PFSK-1 (cell line): ENCODE results near the gene PSMC3IP.

Source experiments
- POLR2AphosphoS5 ChIP-seq: IDR thresholded peaks from 2 replicates; pipeline ENCODE4 v1.6.1; 2012; ENCODE audit warnings: low read depth, mild to moderate bottlenecking, control low read depth, low read length, moderate library complexity
- SIN3A ChIP-seq: IDR thresholded peaks from 2 replicates; pipeline ENCODE4 v1.6.1; 2012; ENCODE audit warnings: mild to moderate bottlenecking, low read length, moderate library complexity, borderline replicate concordance; ENCODE audit not compliant: insufficient read depth
- TAF1 ChIP-seq: IDR thresholded peaks from 2 replicates; pipeline ENCODE4 v1.6.1; 2012; ENCODE audit warnings: low read length, control low read depth, borderline replicate concordance; ENCODE audit not compliant: insufficient read depth
- TF ChIP-seq, protein P1 (sequence below), 2 experiments: IDR thresholded peaks; 2 replicates each; pipeline versions ENCODE4 v1.6.1 to v1.8.0; 2011 to 2012; ENCODE audit warnings: low read depth in 2 of 2, low read length in 2 of 2, control low read depth in 1 of 2, inconsistent platforms in 1 of 2, mild to moderate bottlenecking in 1 of 2, moderate library complexity in 1 of 2; ENCODE audit not compliant: insufficient read depth in 1 of 2

DNA sequence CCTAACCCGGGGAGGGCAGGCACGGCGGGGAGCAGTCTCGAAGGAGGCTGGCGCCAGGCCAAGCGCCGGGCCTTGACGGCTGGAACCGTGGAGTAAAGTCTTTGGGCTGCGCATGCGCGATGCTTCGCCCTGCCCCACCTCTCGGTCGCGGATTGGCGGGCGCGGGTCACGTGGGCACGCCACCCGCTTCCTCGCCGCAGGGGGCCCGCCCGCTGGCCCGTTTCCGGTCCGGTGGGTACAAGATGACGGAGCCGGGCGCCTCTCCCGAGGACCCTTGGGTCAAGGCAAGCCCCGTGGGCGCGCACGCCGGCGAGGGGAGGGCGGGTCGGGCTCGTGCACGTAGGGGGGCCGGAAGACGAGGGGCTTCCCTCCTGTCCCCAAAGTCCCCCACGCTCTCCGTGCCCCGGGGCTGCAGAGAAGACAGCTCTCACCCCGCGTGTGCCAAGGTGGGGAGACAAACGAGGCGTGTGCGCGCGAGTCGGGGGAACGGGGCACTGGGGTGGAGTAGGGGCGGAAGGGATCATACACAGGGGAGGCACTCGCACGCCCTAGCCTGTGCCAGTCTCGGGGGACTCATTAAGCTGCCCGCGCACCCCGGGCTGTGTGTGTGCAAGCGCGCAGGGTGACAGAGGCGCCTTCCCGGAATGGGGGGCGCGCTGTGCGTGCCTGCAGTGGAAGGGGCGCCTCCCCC lies 10.5 kb downstream of the PSMC3IP start, which contains the start of gene MLX:
- TF ChIP-seq TAF1 (peak; percentile 84; the same call in 1 of the 2 replicates), POLR2AphosphoS5 (peak; percentile 84), SIN3A (peak; percentile 74; the same call in 1 of the 2 replicates)
- TF ChIP-seq, protein P1, sequence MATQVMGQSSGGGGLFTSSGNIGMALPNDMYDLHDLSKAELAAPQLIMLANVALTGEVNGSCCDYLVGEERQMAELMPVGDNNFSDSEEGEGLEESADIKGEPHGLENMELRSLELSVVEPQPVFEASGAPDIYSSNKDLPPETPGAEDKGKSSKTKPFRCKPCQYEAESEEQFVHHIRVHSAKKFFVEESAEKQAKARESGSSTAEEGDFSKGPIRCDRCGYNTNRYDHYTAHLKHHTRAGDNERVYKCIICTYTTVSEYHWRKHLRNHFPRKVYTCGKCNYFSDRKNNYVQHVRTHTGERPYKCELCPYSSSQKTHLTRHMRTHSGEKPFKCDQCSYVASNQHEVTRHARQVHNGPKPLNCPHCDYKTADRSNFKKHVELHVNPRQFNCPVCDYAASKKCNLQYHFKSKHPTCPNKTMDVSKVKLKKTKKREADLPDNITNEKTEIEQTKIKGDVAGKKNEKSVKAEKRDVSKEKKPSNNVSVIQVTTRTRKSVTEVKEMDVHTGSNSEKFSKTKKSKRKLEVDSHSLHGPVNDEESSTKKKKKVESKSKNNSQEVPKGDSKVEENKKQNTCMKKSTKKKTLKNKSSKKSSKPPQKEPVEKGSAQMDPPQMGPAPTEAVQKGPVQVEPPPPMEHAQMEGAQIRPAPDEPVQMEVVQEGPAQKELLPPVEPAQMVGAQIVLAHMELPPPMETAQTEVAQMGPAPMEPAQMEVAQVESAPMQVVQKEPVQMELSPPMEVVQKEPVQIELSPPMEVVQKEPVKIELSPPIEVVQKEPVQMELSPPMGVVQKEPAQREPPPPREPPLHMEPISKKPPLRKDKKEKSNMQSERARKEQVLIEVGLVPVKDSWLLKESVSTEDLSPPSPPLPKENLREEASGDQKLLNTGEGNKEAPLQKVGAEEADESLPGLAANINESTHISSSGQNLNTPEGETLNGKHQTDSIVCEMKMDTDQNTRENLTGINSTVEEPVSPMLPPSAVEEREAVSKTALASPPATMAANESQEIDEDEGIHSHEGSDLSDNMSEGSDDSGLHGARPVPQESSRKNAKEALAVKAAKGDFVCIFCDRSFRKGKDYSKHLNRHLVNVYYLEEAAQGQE (IDR thresholded peaks at IDR 0.05; ENCODE audit: insufficient read depth in 1 of 2, low read depth in 2 of 2, low read length in 2 of 2), result 0 out of 4 replicates have a peak, but pooled peaks of 1 of the 2 experiments have one; percentile 22
